ENCODE data around the gene ZNF574.

DNA sequence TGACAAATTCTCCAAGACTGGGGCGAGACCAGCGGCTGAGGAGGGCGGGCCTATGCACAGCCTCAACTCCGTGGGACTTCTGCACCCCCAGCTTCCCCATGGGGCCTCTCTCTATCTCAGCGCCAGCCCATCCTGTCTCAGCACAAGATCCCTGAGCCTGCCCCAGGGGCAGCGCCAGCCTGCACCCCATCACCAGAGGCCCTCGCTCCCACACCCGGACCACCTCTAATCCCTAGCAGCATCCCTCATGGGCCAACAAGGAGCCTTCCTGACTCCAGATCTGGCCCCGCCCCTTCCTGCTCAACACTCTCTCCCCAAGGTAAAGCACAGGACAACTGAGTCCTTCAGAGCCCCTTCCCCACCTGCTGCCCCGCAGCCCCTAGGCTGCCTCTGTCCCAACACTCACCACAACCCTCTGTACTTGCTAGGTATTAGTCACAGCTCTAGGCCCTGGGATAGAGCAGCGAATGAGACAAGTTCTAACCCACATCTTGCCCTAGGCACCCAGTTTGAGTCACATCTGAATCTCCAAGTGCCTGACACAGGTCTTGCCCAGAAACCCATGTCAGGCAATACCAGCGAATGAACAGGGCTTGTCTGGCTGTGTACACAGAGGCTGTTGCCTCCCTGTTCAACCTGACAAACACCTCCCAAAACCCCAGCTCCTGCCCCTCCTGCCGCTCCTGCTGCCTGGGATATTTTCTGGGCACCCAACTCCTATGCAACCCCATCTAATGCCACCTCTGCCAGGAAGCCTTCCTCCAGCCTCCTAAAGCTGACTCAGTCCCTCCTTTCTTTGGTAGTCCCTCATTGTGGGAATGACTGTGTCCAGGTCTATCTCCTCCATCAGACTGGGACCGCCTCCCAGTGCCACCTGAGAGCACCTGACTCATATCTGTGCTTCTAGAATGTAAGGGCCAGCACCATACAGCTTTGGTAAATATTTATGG lies 24.5 kb upstream of the ZNF574 start:
- TF ChIP-seq, protein P1, sequence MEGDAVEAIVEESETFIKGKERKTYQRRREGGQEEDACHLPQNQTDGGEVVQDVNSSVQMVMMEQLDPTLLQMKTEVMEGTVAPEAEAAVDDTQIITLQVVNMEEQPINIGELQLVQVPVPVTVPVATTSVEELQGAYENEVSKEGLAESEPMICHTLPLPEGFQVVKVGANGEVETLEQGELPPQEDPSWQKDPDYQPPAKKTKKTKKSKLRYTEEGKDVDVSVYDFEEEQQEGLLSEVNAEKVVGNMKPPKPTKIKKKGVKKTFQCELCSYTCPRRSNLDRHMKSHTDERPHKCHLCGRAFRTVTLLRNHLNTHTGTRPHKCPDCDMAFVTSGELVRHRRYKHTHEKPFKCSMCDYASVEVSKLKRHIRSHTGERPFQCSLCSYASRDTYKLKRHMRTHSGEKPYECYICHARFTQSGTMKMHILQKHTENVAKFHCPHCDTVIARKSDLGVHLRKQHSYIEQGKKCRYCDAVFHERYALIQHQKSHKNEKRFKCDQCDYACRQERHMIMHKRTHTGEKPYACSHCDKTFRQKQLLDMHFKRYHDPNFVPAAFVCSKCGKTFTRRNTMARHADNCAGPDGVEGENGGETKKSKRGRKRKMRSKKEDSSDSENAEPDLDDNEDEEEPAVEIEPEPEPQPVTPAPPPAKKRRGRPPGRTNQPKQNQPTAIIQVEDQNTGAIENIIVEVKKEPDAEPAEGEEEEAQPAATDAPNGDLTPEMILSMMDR (IDR thresholded peaks at IDR 0.05), result no peak
- no peak for TF ChIP-seq POLR2A (IDR thresholded peaks at IDR 0.05)
